GM13977 (cell line): ENCODE data around the gene FBXO47.

Experiments
- DNase-seq: peaks from one replicate; pipeline ENCODE4 v3.0.0; 2012; ENCODE audit warnings: low spot score
- in situ Hi-C: fragments of 300-500 bp; cut with MboI; formaldehyde crosslinking; loops from one replicate; pipeline ENCODE4 v1.12.0; 2022; ENCODE audit warnings: low sequenced_read_pairs, low pct_unique_long_range_greater_than_20kb, mixed read lengths, inconsistent platforms; ENCODE audit not compliant: unreplicated experiment
- TF ChIP-seq, protein P1 (sequence below): IDR thresholded peaks from 2 replicates; pipeline ENCODE4 v1.5.1; 2012; ENCODE audit warnings: mild to moderate bottlenecking, control low read depth; ENCODE audit not compliant: insufficient read depth; ENCODE audit errors: extremely low read depth, missing control alignments

Gene FBXO47

DNA sequence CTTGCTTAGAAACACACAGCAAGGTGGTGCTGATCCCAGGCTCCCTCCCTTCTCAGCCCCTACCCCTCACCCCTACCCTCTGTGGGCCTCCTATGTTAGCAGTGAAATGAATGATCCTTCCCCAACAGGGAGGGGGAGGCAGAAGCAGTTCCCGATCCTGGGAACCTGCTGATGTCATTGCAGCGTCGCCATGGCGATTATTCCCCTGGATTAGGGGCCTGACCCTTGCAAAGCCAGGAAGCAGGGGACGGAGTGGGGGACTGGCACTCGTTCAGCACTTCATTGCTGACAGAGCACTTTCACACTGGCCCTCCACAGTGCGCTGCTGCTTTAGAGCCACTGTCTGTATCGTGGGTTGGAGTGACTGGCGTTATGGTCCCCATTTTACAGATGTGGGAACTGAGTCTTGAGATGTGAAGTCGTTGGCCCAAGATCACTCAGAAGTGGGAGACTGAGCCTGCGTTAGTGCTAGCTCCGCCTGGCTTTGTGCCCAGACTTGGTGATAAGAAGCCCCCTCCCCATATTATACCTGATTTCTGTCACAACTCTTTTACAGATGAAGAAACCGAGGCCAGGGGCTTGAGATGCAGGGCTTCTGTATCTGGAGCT lies 70.8 kb downstream of the FBXO47 start:
- TF ChIP-seq, protein P1, sequence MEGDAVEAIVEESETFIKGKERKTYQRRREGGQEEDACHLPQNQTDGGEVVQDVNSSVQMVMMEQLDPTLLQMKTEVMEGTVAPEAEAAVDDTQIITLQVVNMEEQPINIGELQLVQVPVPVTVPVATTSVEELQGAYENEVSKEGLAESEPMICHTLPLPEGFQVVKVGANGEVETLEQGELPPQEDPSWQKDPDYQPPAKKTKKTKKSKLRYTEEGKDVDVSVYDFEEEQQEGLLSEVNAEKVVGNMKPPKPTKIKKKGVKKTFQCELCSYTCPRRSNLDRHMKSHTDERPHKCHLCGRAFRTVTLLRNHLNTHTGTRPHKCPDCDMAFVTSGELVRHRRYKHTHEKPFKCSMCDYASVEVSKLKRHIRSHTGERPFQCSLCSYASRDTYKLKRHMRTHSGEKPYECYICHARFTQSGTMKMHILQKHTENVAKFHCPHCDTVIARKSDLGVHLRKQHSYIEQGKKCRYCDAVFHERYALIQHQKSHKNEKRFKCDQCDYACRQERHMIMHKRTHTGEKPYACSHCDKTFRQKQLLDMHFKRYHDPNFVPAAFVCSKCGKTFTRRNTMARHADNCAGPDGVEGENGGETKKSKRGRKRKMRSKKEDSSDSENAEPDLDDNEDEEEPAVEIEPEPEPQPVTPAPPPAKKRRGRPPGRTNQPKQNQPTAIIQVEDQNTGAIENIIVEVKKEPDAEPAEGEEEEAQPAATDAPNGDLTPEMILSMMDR = no peak
- no peak for DNase-seq
- in situ Hi-C loops = no loop called here

DNA sequence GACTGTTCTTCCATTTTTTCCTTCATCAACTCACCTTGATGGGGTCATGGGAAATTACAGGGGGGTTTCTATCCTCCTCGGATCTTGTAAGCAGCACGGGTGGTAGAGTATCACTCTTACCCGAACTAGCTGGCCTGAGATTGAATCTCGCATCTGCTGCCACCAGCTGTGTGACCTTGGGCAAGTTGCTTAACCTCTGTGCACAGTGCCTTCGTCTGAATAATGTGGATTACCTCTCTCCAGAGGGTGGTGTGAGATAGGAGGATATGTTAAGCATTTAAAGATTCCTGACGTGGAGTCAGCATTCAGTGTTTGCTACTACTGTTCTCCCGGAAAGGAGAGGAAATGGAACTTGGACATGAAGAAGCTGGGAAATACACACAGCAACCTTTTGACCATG lies 72.9 kb downstream of the FBXO47 start:
- no peak for DNase-seq
- TF ChIP-seq, protein P1 = no peak
- in situ Hi-C loops = no loop called here

DNA sequence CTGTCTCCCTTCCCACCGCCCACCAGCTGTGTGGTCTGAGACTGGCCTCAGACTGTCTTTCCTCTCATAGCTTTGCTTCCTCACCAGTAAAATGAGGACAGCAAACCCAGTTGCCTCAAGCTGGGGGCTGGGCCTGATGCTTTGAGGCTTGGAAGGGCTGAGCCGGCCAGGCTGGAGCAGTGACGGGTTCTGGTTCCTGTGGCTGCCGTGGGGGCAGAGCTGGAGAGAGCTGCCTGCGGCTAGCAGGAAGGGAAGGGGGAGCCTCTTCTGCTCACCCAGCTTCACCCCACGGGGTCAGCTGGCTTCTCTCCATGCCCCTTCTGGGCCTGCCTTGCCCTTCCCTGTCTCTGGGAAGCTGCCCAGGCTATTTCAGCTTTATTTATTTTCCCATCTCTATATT lies 73.6 kb downstream of the FBXO47 start:
- TF ChIP-seq, protein P1 = no peak
- DNase-seq = no peak
- in situ Hi-C loops = no loop called here

DNA sequence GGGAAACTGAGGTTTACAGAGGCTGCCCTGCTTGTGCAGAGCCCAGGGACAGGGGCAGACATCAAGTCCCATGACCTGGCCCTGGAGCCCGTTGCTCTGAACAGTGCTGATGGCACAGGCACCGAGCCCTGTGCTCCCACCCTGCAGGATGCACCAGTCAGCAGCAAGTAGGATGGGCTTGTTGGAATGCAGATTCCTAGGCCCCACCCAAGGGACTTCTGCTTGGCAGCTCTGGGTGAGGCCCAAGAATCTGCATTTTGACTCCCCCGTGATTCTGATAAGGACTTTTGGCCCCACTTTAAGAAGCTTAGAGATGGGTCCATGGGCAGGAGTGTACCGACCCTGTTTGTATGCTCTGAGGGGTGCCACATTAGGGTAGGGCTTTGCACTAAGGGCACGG lies 74.1 kb downstream of the FBXO47 start:
- TF ChIP-seq, protein P1 = no peak
- DNase-seq = no peak
- in situ Hi-C loops = no loop called here

DNA sequence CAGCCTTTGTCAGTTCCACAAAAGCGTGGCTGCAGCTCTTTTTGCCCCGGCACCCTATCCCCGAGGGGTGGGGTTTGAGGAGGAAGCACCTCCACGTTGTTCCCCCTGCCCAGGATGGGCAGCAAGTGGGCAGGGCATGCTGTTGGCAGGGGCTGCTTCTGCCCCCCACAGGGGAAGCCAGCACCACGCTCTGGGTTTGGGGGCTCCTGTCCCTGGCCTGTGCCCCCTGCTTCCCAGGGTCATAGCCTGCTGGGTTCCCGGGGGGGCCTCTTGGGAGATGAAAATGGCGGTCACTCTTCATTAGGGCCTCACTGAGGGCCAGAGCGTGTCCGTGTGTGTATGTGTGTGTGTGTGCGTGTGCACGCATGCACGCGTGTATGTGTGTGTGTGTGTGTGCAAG lies 74.6 kb downstream of the FBXO47 start:
- TF ChIP-seq, protein P1 = no peak
- no peak for DNase-seq
- in situ Hi-C loops = no loop called here

DNA sequence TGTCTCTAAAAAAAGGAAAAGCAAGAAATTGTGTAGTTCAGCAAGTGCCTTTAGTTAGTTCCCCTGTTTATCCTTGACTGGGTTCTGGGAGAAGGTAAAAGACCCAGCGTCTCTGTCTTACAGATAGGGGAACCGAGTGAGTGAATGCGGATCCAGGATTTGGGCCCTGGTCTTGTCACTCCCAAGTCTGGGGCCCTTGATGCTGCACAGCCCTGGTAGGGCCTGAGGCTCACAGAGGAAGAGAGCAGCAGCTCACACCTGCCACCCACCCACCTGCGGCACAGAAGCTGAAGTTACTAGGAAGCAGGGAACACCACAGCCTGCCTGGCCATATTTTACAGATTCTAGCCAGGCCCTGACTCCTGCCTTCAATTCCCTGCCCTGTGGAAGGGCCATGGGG lies 75.1 kb downstream of the FBXO47 start:
- TF ChIP-seq, protein P1 = no peak
- in situ Hi-C loops = no loop called here
- DNase-seq = no peak

DNA sequence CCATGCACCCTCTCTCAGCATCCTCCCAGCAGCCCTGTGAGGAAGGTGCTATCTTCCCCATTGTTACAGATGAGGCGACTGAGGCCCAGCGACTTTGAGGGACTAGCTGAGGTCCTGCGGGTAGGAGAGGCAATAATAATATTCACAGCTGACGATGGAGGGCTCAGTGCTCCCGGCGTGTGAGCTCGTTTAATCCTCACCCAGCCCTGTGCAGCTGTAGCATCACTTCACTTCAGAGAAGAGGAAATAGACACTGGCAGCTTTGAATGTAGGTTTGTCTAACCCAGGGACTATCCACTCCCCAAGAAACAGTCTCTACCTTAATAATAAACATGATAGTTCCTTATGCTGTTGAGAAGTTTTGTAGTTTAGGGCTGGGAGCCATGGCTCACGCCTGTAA lies 75.8 kb downstream of the FBXO47 start:
- no peak for DNase-seq
- TF ChIP-seq, protein P1 = no peak
- in situ Hi-C loops = no loop called here
